HG03039 (cell line): ENCODE results near the gene EIF2AK3.
"Not testable (repeated sequence)": the region's sequence is repeated elsewhere in the genome, so short reads cannot be mapped to it uniquely, and the experiment has no call there.

ENCODE experiments used
- ATAC-seq: cut with Tn5 transposase; IDR thresholded peaks from one replicate; pipeline ENCODE4 v1.9.1; 2021; ENCODE audit warnings: mild to moderate bottlenecking, moderate library complexity; ENCODE audit not compliant: unreplicated experiment

Gene EIF2AK3

DNA sequence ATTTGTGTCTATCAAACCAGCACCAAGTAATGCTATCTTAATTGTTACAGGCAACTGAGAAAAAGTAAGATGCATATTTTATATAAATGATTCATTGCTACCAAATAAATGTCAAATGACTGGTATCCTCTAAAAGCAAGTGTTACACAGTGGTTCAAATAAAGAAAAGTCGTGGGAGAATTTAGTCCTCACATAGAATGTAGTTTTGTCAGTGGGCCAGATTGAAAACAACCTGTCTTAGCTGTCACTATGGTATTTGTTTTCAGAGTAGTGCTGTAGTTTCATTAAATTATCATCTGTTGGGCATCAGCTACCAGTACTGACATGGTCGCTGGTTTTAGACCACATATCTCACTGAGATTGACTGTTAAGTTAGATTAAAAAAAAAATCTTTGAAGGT is 10.2 kb upstream of the EIF2AK3 start:
- ATAC-seq, result no peak

GRCh38 chr2:88636026-88636425 is 8.8 kb upstream of the EIF2AK3 start:
- ATAC-seq, result no peak

GRCh38 chr2:88632569-88632968 is 5.3 kb upstream of the EIF2AK3 start:
- no peak for ATAC-seq

DNA sequence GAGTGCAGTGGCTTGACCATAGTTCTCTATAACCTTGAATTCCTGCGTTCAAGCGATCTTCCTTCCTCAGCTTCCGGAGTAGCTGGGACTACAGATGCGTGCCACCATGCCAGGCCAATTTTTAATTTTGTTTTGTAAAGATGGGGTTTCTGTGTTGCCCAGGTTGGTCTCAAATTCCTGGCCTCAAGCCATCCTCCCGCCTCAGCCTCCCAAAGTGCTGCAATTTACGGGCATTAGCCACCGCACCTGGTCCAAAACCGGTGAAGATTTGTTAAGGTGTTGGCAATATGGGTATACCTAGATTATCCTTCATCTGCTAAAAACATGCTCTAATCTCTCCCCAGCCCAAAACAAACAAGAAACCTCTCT is 1.3 kb upstream of the EIF2AK3 start:
- no peak for ATAC-seq

- ATAC-seq, result peak; percentile 33
Observed at GRCh38 chr2:88627856-88628570, 749 bp upstream of the EIF2AK3 start.

- ATAC-seq, result peak; percentile 0
Observed at GRCh38 chr2:88626171-88627054, 851 bp downstream of the EIF2AK3 start.

- ATAC-seq, result no peak
Observed at GRCh38 chr2:88624477-88624876, 2.8 kb downstream of the EIF2AK3 start.

DNA sequence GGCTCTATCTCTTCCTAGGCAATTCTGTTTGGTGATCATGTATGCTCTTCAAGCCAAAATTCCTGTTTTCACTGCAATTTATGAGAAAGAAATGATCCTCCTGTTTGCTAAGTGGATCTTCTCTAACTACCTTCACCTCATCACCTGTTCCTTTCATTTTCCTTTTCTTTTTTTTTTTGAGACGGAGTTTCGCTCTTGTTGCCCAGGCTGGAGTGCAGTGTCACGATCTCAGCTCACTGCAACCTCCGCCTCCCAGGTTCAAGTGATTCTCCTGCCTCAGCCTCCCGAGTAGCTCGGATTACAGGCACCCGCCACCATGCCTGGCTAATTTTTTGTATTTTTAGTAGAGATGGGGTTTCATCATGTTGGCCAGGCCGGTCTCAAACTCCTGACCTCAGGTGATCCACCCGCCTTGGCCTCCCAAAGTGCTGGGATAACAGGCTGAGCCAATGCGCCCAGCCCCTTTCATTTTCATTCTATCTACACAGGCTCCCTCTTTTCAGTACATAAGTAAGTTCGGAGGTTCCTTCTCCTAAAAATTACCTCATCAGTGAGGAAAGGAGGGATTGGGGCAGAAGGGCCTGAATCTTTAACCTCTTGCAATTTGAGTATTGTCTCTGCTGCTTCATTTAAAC is 3.3 kb downstream of the EIF2AK3 start:
- ATAC-seq, result not testable (repeated sequence)

DNA sequence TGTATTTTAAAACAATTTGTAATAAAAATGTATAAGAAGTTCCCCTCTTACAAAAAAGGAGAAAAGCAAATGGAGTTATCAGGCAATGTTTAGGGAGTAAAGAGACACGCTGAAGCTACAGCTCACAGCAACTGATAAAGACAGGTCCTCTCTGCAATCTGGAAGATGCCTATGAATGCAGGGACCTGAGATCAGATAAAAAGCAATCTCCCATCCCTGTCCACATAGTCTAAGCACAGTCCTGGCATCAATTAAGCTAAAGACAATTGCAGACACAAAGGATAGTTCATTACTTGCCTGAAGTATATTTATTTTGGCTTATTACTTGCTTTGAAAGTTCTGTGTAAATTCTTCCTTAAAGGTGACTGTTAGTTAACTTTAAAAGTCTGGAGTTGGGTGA is 5.0 kb downstream of the EIF2AK3 start:
- no peak for ATAC-seq

DNA sequence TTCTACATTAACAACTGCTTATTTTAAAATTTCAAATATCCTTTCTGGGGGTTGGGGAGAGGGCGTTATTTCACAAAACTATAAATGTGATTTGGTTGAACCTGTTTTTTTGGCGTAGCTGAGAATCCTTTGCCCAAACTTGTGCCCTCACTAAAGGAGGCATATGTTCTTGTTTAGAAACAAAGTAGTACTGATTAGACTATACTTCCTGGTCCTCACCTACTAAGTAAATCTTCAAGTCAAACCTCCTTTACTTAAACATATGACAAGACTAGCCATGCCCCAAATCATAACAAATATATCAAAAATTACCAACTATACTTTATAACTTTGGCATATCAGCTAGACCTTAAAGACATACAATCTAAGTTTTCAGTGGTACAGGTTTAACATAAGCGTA is 5.8 kb downstream of the EIF2AK3 start:
- no peak for ATAC-seq

- ATAC-seq, result no peak
Observed at GRCh38 chr2:88620015-88620414, 7.2 kb downstream of the EIF2AK3 start.

- peak; percentile 39 for ATAC-seq
Observed at GRCh38 chr2:88615822-88616221, 11.4 kb downstream of the EIF2AK3 start.

DNA sequence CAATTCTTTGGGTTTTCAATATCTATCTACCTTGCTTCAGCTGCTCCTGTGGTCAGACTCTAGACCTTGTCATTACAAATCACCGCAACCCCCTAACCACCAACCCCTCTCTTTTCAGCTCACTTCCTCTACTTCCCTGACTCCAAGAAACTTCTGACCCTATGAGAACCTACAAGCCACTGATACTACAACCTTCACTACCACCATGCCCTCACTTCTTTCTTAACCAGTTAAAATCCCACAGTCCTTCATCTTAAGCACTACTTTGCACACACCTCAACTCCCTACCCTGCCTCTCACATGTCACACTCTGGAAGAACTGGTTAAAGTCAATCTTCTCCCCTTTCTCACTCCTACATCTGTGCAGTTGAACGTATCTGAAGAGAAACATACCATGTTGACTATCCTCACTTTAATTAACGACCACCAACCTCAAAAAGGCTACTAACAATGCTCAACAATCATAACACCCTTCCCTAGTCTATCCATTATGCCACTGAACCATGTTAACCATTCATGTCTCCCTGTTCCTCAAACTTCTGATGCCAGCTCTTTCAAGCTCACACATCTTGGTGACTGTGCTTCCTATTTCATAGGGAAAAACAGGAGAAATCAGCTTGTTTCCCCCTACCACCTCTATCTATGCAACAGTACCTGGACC is 12.6 kb downstream of the EIF2AK3 start:
- peak; percentile 66 for ATAC-seq

GRCh38 chr2:88613921-88614320 is 13.3 kb downstream of the EIF2AK3 start:
- no peak for ATAC-seq

DNA sequence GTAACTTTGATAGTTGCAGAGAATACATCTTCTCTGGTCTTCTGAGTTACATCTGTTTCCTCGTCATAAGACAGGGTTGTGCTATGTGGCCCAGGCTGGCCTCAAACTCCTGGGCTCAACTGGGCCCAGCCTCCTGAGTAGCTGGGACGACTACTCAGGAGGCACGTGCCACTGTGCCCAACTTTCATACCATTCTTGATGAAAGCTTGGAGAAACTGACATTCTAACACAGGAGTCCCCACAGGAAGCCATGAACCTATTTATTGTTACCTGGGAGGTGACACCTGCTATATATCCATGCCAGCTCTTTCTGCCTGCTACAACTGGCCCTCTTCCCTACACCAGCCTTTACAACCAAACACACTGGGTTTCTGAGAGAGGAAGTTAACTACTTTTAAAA is 19.1 kb downstream of the EIF2AK3 start:
- no peak for ATAC-seq

DNA sequence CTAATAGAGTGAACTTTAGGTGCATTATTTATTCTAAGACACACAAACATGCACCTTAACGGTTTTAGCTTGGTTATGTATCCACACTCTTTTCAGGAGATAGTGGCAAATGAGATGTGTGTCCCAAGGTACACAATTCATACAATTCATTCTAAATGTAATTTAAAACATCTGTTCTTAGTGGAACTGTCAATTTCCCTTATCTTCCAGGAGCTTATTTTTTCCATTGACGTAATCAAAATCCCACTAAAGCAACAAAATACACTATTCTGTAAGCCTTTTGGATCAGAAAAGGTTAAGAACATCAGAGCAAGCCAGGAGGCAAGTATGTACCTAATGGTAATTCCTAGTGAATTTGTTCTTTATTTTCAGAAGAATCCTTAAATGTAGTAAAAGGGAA is 19.8 kb downstream of the EIF2AK3 start:
- ATAC-seq, result no peak

- peak; percentile 63 for ATAC-seq
Observed at GRCh38 chr2:88606371-88607030, 20.8 kb downstream of the EIF2AK3 start.

- no peak for ATAC-seq
Observed at GRCh38 chr2:88603146-88603545, 24.1 kb downstream of the EIF2AK3 start.

DNA sequence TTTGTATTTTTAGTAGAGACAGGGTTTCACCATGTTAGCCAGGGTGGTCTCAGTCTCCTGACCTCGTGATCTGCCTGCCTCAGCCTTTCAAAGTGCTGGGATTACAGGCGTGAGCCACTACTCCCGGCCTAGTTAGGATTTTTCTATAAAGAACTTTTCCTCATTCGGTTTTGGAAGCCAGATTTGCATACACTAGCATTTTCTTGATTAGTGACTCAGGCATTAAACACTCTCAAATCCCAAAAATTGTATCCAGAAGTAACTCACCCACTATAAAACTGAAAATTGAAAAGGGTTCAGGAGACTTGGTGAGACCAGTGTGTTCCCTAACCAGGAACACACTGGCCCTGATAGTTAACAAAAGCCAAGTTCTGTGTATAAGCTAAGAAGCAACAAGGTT is 25.2 kb downstream of the EIF2AK3 start:
- no peak for ATAC-seq

DNA sequence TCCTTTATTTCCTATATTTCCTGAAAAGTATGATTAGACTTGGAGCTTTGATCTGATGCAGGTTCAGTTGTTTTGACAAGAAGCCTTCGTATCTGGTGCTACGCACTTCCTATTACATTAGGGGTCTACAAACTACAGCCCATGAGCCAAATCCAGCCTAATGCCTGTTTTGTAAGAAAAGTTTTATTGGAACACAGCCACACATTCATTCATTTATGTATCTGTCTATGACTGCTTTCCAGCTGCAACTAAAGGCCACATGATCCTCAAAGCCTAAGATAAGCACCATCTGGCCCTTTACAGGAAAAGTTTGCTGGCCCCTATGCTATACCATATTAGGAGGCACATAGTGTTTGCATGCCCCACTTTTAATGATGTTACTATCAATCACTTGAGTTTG is 26.0 kb downstream of the EIF2AK3 start:
- no peak for ATAC-seq

DNA sequence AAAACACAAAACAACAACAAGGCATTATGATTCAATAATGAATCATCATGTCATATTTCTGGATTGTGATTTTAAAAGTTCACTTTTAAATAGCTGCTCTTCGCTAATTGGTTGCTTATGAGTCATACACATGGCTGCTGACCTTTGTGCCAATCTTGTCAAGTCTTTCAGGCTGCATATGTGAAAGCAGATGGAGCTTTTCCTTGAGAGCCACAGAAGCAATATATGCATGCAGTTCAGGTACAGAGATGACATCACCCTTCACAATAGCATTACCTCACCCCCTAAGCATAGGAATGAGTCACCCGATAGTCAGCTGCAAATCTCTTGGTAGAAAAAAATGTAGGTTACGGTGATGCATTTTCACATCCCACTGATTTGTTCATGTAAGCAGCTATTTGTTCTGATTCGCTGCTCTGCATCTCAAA is 27.2 kb downstream of the EIF2AK3 start:
- peak; percentile 97 for ATAC-seq
